DMS53 (cell line): ENCODE results near the gene GLT1D1.
"Not testable (repeated sequence)": the region's sequence is repeated elsewhere in the genome, so short reads cannot be mapped to it uniquely, and the experiment has no call there.

ENCODE experiments used
- DNase-seq: peaks from one replicate; lab custom pipeline; 2025; lab: John Stamatoyannopoulos, UW

GLT1D1 gene

DNA sequence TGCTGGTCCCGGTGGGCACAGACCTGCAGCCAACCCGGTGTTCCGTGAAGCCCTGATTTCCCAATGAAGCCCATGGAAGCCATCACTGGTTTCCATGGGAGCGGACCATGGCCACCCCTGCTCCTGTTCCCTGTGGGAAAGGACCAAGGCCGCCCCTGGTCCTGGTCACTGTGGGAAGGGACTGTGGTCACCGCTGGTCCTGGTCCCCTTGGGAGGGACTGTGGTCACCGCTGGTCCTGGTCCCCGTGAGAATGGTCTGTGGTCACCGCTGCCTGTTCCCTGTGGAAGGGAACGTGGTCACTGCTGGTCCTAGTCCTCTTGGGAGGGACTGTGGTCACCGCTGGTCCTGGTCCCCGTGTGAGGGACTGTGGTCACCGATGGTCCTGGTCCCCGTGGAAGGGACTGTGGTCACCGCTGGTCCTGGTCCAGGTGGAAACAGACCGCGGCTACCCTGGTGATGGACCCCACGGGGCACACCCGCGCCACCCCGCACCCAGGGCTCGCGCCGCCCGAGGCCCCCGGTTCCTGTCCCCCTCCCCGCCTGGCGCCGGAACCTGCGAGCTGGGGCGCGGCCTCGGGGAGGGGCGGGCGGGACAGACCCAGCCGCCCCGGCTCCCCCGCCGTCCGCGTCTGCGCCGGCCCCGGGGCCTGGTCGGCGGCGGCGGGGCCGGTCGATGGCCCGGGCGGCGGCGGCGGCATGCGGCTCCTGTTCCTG lies at the start of gene GLT1D1:
GLT1D1 (plus strand) TSS at position 594 of the 715 bp plus-strand sequence; CDS start at position 698, 104 bp downstream.
- DNase-seq = no peak

DNA sequence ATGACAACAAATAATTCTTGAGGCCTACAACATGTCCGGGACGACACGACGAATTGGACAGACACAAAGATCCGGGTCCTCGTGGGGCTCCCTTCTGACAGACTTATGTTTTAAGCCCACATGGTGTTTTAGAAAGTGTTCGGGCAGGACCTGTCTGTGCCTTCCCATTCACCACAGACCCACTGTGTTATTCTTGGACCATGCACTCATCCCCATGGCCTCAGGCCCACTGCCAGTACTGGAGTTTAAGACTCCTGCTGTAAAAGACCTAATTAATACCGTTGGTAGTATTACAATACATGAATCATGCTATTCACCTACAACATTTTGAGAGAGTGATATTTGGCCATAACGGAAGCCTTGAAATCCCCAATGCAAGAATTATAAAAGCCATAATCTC lies 49.5 kb upstream of the GLT1D1 start:
- DNase-seq = no peak

DNA sequence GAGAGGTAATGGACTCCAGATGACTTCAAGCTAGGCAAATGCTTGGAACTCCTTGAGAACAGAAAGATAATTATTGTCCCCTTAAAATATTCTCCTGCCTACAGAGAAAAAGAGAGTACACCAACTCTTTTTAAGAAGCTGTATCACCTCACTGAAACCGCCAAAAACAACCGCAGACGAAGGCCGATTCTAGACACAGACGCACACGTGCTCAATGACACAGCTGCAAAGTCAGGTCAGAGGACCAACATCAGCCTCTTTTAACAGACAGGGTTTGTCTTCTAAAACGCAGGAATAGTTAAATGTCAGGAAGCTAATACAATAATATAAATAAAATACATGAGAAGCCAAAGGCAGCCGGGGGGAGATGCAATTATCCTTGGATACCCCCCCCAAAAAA lies 48.5 kb upstream of the GLT1D1 start:
- no peak for DNase-seq

DNA sequence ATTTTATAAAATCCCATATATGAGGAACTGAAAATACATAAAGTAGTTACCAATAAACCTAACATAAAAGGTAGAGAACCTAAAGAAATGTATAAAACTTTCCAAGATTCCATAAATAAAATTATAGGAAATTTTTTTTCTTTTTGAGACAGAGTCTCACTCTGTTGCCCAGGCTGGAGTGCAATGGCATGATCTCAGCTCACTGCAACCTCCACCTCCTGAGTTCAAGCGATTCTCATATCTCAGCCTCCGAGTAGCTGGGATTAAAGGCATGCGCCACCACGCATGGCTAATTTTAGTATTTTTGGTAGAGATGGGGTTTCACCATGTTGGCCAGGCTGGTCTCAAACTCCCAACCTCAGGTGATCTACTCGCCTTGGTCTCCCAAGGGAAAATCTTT lies 47.9 kb upstream of the GLT1D1 start:
- not testable (repeated sequence) for DNase-seq

DNA sequence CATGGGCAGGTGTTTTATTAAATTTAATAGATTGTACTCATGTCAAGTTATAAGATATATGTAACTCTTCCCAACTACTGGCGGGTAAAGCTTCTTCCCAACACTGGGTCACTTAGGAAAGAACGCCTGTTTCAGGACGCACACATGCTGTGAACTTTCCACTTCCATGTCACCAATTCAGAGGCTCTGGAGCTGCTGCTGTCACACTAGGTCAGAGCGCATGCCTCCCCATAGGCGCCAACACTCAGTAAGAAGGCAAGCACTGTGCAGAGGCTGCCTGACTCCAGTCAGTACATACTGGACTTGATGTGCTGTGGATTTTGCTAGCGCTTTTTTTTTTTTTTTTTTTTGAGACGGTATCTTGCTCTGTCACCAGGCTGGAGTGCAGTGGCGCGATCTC lies 46.7 kb upstream of the GLT1D1 start:
- no peak for DNase-seq

DNA sequence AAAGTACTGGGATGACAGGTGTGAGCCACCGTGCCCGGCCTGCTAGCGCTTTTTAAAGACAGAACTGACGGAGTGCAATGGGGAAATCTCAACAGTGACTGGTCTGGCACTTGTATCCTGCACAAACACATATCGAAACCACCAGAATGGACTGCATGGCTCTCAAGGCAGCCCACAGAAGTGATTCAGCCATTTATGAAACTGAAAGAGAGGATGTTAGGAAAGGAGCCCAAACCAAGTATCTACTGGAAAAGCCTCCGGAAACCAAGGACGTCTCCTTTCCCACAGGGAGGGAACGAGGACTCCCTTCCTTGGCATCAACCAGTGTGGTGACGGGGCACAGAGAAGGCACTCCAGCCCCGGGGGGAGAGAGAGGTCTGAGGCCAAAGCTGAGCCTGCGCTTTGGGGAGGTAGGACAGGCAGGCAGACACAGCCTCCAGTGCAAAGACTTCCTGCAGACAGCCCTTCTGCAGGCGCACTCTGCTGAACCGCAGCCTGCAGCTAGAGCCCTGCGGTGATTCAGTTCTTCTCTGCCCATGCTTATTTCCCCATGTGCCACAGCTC lies 46.0 kb upstream of the GLT1D1 start:
- DNase-seq = no peak

DNA sequence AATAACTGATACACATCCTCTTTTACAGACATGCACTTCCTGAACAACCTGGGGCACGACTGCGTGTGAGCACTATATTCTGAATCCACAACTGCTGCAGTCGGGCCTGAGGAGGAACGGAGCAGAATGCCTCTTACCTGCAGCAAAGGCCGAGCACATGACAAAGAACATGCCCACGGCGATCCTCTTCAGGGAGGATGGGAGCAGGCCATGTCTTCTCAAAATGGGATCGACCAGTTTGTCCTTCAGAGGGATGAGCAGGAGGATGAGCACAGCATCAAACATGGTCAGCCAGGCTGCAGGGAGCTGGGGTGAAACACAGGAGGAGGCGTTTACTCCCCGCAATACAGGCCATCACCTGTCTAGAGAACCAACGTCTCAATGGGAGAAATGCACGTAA lies 44.6 kb upstream of the GLT1D1 start:
- no peak for DNase-seq

DNA sequence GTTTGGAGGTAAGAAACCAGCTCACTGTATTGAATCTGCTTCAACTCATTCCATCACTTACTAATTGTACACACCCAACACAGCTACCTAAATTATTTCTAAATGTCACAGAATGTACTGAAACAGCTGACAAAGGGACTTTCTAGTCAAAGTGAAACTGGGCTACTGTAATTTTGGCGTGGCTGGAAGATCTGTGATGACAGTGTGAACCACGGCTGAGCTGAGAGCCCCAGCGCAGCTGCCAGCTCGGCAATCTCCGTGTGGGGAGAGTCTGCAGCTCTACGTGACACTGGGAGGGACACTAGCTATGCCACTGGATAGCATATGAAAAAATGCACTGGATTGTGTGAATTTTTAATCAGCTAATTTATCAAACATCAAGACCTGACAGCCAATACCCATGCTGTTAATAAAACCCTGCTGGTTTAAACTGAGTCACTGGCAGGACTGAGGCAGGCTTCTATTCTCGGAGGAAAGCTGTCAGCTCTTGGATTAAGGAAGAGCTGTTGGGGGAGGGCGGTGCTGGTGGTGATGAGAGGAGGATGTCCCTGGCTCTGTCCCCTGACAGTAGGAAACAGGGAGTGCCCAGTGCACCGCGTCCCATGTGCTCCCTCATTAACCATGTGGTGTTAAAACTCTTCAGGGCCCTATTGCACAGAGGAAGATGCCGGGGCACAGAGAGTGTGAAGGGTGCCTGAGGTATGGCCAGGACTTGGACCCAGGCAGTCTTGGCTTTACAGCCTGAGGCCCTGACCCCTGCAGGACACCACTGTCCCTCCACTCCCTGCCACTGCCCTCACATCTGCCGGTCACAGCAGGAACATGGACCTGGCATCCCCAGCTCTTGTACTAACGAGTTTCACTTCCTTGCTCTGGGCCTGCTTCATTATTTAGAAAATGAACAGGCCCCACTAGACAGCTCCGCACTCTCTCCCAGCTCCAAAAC lies 42.8 kb upstream of the GLT1D1 start:
- no peak for DNase-seq

DNA sequence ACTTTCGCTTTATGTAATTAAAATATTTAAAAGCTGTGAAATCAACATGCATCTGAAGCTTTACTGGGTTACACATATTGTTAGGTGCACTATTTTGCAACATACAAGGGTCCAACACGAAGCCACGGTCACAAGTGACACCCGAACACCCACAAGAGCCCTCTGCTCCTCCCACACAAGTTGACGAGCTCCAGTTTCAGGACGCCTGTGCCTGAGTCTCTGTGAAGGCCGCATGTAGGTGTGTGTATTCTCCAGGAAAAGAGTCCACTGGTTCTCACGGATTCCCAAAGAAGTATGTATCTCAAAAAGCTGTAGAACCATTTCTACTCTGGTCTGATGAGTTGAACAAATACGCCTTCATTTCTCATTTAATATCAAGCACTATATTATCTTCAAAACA lies 41.5 kb upstream of the GLT1D1 start:
- no peak for DNase-seq

DNA sequence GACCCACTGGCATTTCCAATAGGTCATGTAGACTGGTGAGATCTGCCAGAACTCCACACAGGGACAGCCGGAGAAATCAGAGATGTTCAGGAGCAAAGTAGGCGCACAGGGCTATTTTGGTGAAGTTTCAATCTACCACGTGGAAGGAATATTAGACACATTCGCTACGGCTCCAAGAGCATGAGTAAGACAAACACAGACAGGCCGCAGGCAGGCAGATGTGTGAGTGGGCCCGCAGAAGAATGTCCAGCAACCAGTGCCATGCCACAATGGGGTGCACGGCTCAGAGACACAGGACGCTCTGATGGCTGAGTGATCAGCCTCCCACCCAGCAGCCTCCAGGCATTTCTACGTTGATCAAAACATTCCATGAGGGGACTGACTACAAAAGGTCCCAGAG lies 39.9 kb upstream of the GLT1D1 start:
- DNase-seq = no peak

DNA sequence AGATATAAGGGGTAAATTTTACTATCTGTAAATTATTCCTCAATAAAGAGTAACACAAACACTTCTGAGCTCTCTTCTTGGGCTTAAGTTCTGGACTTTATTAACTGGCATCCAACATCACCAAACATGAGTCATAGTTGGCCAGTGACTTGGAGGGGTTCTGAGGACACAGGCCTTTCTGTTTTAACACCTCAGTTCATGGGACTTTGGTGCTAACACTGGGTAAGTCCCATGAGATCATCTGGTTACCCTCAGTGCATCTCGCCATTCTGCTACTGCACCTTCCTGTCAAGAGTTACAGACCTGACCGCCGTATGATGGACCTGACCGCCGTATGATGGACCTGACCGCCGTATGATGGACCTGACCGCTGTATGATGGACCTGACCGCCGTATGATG lies 39.4 kb upstream of the GLT1D1 start:
- DNase-seq = no peak

DNA sequence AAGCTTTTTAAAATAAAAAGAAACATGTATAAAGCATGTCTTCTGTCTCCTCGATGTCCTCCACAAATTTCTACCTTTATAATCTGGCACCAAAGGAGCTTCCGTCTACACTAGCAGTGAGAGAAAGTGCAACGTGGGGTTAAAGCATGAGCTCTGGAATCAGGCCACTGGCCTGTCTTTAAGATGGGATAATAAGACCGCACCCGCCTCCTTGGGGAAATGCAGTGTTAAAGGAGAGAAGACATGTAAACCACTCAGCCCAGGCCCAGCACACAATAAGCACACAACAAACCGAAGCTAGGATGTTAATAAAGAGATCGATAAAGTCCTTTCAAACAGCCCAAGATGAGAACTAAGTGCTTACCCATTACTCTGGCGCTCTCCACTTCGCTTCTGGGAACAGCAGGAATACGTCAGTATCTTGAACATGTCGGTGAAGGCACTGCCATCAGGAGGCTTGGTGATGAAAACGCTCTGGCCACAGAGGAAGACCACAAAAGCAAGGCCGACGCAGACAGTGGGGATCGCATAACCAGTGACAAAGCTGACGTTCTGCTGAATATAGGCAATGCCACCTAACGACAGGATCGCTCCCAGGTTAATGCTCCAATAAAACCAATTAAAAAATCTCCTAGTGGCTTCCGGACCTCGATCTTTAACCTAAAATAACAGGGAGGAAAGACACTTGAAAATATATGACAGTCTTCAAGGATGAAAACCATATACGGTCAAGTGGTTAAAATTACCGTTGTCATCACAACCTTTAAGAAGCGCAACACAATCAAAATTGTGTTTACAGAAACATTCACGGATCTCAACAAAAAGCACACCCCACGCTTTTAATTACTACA lies 38.6 kb upstream of the GLT1D1 start:
- DNase-seq = no peak

DNA sequence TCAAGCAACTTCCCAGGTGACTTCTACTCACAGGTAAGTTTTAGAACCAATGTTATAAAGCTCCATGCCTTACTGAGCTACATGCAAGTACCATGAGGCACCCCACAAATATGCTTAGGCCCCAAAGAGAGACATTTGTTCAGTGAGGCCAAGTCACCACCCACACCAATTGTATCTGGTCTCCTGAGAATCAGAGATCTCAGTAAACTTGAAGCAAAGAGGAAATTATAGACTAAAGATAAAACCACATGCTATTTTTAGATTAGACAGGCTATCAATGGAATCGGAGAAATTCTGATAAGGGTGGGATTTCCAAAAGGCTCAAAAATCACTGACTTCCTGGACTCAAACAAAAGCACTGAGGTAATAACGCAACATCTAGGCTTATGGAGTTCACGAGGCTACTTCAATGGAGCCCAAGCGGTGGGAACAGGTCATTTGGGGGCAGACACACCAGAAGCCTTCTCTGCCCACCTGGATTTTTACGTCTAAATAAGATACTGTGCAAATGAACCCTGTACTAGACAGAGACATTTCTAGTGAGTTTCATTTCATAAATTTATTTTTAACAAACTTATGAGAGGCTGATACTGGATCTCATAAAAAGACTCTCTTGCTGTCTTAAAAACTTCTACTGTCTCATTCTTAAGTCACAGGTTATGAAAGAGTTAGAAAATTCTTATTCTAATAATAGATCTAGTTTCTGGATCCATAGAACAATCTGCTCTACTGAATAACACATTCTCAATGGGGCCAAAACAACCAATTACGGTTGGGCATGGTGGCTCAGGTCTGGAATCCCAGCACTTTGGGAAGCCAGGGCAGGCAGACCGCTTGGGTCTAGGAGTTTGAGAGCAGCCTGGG lies 37.3 kb upstream of the GLT1D1 start:
- no peak for DNase-seq

DNA sequence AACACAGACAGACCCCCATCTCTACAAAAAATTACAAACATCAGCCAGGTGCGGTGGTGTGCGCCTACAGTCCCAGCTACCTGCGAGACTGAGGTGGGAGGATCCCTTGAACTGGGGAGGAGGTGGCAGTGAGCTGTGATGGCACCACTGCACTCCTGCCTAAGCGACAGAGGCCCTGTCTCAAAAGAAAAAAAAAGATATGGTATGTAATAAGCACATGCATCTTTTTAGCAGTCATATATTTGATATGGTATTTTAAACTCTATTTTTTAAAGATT lies 36.7 kb upstream of the GLT1D1 start:
- DNase-seq = no peak

DNA sequence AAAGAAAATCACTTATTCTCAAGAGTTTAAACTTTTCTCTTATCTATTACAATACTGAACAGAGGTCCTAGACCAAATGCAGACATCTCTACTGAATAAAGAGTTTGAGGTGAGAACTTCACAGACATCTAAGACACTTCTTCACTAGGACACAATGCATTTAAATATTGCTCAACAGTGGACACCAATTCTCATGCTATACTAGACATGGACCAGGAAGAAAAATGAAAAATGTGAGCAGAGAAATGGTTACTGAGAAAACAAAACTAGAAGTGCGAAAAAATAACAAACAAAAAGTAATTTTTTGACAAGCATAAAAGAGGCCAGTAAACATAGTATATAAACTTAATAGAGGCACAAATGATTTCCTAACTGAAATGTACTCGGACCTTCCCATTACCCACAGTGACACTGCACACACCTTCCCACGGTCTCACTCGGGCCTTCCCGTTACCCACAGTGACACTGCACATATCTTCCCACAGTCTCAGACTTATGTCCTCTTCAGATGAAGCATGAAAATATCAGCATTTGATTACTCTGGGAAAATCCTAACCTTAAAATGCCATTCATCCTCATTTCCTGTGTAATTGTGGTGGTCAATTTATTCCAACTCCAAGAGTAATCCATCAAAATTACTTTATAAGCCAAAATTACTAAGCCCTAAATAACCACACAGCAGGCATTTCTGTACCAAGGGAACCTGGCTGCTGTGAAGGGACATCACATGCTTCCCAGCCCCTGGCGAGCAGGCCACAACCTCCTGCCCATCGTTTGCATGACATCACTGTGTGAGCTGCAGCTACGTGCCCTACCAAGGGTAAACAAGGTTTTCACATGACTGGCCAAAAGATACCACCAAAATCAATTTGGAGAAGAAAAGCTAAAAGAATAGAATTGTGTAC lies 35.9 kb upstream of the GLT1D1 start:
- DNase-seq = no peak

DNA sequence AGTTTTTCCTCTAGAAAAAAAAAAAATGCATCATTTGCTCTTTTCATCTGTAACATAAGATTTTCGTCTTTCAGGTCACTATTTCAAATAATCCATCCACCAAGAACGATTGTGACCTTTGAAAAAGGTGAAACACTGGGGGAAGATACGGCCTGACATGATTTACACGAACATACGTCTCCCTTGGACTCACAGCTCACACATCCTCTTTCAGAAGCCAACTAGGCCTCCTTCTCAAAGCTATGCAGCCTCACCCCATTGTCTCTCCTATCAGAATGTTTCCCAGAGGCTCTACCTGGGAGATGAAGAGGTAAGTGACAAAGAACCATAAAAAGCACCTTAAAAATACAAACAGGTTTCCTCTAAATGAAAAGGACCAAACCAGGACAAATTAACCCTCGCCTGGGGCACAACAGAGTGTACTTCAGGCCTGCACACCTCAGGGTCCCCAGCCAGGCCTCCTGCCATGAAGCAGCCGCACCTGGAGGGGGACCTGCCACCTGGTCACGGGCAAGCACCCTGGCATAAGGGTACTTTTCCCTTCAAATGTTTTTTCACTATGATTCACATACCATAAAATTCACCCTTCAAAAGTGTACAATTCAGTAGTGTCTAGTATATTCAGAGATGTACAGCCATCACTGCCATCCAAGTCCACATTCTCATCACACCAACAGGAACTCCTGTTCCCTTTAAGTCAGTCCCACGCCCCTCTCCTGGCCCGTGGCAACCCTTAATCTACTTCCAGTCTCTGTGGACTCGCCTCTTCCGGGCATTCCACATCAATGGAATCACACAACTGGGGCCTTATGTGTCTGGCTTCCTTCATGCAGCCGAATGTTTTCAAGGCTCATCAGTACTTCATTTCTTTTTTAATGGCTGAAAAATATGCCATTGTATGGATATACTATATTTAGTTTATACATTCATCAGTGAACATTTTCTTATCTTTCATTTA lies 34.9 kb upstream of the GLT1D1 start:
- no peak for DNase-seq

DNA sequence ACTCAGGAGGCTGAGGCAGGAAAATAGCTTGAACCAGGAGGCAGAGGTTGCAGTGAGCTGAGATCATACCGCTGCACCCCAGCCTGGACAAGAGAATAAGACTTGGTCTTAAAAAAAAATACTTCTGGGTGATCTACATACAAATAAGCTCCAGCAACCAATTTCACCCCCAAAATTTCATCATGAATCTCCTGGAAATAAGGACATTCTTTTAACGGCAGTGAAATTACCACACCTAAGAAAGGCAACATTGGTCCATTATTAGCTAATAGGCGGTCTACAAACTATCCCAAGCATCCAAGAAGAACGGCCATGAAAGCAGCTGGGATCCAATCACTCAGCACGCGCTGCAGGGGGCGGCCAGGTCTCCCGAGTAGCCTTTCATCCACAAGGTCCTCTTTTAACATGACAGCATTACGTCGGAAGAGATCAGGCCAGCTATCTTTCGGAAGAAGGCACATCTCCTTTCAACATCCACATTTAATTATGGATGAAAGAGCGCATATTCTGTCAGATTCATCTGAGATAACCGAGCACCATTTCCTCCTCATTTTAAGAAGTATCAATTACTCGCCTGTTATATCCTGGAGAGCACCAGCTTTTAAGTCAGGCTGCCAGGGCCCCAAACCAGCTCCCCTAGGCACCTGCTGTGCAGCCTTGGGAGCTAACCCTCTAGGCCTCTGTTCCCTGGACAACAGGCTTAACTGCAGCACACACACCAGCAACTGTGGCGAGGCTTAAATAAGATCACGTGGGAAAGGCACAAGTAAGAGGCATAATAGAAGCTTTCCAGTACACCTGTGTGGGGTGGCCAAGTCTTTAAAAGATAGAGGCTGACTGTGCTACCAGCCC lies 33.8 kb upstream of the GLT1D1 start:
- DNase-seq = no peak

DNA sequence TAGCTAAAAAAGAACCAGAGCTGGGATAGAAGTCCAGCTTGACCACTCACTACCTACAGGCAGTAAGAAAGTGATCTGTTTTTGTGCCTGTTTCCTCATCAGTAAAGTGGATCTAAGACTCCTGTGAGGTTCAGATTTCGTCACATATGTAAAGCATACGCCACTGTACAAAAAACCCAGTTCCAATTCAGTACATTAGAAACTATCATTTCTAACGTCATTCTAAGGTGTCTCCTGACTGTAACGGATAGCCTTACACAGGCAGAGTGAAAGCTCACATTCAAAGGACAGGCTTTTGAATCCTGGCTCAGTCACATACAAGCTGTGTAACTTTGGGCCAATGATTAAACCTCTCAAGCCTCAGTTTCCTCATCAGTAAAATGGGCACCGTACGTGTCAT lies 33.0 kb upstream of the GLT1D1 start:
- no peak for DNase-seq
